CD4-positive, alpha-beta T cell treated with Interleukin-4 for 1 hour (primary cell): ENCODE results near the gene UNC93B1.

Experiments
- DNase-seq, 2 donors: peaks; one replicate each; pipeline ENCODE4 v3.0.0-alpha.2; 2020 to 2022

Gene UNC93B1

DNA sequence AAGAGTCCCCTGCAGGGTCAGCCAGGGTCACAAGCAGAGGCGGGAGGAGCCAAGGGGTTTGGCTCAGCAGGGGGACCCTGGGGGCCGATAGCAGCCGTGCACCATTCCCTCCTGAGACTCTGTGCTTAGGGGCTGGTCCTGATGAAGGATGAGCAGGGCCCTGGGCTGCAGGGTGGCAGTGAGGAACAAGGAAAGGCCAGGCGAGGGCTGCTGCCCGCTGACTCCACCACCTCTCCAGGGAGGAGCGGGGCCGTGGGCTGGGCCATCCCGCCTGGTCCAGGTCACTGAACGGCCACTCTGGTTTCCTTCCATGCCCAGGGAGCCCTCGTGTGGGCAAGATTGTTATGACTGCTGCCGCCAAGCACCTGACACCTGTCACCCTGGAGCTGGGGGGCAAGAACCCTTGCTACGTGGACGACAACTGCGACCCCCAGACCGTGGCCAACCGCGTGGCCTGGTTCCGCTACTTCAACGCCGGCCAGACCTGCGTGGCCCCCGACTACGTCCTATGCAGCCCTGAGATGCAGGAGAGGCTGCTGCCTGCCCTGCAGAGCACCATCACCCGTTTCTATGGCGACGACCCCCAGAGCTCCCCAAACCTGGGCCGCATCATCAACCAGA, 17.4 kb upstream of the UNC93B1 start:
- no peak for DNase-seq

DNA sequence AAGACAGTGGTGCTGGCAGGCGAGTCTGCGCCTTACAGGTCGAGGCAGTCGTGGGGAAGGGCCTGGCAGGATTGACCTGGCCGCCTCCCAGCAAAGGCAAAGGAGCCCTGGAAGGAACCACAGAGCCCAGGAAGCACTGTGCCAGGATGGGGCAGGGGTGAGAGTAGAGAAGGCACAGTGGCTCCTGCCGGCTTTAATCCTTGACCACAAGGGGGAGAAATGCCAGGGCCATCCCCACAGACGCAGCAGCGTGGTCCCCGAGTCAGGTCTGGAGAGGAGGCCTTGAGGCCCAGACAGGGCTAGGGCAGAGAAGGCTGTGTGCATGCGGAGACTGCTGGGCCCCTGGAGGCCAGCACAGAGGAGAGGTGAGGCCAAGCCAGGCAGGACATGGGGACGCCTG, 16.7 kb upstream of the UNC93B1 start:
- DNase-seq: no peak

- DNase-seq: no peak
These were observed 15.6 kb upstream of the UNC93B1 start for GRCh38 chr11:68019486-68019885.

DNA sequence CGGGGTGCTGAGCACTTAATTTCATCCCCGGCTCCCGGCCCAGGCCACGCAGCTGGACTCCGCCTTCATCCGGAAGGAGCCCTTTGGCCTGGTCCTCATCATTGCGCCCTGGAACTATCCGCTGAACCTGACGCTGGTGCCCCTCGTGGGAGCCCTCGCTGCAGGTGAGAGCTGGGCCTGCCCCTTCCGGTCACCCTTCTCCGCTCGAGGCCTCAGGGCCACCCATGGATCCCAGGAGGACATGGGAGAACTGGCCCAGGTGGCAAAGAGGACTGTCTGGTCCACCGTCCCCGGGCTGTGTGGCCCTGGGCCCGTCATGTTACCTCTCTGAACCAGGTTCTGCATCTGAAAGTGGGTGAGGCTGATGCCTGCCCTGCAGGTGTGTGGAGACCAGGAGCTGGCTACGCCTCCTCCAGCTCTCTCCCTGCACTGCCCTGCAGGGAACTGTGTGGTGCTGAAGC, 14.9 kb upstream of the UNC93B1 start:
- DNase-seq: no peak

GRCh38 chr11:68017980-68018729, 14.3 kb upstream of the UNC93B1 start:
- no peak for DNase-seq

DNA sequence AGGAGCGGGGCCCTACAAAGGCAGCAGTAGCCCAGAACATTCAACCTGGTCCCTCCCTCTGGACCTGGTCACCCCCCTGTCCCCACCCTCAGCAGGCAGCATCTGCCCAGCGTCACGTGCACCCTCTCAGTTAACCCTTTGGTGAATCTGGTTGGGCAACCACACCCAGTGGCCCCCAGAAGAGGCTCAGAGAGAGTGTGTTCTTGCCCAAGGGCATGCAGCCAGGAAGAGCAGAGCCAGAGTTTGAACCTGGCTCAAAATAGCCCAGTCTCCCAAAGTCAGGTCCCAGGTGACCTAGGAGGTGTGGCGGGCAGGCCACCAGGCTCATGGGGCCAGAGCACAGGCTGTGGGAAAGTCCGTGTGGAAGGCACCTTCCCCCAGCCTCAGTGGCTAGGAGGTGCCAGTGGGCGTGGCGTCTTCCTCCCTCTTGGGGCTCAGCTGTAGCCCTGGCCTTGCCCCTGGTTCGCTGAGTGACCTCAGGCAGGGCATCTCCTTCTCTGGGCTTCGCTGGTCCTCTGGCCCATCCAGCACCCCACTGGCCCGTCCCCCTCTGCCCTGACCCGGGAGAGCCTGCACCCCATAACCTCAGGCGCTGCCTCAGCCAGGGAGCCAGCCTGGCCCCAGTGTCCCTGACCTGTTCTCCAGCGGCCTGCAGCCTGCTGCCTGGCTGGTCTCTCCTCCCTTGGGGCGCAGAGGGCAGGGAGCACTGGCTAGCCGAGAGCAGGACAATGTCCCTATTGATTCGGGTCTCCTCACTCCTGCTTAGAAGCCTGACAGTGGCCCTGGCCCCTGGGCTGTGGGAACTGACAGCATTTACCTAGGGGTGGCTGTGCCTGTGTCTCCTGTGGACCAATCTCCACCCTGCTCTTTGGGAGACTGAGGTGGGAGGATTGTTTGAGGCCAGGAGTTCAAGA, 13.3 kb upstream of the UNC93B1 start:
- no peak for DNase-seq

- DNase-seq: no peak
These were observed 12.4 kb upstream of the UNC93B1 start for GRCh38 chr11:68016161-68016903.

DNA sequence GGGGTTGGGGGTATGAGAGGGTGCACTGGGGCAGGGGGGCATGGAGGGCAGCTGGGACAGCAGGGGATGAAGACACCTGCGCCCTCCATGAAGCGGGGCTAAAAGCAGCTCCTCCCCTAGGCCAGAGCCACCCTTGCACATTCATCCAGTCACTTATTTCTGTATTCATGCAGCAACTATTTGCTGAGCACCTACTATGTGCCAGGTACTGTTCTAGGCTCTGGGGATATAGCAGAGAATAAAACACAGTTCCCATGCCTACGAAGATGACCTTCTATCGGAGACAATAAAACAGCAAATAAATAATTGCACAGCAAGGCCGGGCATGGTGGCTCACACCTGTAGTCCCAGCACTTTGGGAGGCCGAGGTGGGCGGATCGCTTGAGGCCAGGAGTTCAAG, 11.6 kb upstream of the UNC93B1 start:
- DNase-seq: no peak

DNA sequence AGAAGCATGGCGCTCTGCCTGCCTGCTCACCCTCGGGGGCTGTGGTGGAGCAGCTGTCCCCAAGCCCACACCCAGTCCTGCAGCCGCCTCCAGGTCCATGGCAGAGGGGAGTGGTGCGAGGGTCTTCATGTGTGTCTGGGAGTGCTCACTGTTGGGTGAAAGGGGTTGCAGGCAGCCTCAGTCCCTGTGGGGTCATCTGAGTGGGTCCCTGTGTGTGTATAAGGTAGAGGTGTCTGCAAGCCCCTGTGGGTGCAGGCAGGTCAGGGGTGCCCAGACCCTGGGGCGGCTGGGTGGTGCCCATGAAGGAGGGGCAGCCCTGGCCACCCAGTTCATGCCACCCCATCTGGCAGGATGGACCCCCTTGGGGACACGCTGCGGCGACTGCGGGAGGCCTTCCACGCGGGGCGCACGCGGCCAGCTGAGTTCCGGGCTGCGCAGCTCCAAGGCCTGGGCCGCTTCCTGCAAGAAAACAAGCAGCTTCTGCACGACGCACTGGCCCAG, 11.1 kb upstream of the UNC93B1 start:
- no peak for DNase-seq

DNA sequence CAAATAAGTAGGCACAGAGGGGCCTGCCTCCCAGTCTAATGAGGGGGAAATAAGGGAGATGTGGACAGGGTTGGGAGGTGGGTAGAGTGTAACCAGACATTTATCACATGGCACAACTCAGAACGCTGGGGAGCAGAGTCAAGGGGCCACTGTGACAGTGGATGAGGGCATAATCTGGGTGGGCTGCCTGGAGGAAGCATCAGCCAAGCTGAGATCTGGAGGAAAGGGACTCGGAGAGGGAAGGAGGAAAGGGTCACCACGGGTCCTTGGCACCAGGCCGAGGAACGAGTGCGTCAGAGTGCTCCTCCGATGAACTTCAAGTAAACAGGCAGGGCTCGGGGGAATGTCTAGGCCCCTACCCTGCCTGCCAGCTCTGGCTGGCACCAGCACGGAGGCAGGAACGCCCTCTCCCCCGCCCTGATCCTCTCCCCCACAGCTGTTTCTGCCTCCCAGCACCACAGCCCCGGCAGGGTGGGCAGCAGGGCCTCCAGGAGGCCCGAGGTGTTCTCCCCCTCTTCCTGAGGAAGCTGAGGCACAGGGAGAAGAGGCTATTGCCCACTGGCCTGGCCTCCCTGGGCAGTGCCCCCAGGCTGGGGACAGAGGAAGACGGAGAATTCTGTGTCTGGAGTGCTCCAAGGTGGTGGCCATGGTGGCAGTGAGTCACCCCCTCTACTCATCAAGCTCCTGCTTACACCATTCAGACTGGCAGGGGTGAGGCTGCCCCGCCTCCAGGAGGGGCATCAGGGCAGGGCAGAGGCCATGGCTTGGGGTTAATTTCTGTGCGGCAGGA, 10.5 kb upstream of the UNC93B1 start:
- peak in 1 of 2 donors; percentile 33 for DNase-seq

GRCh38 chr11:68013611-68014156, 9.8 kb upstream of the UNC93B1 start:
- no peak for DNase-seq

DNA sequence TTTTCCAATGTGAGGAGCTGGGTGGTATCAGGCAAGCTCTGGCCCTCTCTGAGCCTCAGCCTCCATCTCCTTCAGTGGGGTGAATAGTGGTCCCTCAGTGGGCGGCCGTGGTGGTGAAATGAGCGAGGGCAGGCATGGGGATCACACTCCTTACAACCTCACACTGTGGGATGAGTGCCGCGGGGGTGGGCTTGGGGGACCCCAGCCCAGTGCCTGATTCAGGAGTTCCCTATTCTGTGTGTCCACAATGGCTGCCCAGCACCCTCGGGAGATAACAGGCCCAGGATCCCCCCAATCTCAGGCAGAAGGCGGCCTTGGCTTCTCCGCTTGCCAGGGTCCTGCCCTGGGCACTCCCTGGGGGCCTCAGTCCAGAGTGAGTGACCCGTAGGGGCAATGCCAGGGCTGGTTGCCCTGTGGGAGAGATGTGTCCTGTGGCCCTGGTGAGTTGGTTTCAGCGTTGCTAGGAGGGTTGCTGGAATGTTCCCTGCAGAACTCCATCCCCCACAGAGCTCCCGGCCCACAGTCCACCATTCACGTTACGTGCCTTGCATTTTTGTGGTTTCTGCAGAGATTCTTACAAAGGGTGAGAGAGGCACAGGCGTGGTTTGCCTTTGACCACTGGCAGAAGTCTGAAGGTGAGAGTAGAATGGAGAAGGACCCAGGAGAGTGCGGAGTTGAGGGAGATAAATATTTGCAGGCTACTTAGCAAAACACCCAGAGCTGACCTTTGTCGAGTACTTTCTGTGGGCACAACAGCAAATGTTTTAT, 9.1 kb upstream of the UNC93B1 start:
- no peak for DNase-seq

DNA sequence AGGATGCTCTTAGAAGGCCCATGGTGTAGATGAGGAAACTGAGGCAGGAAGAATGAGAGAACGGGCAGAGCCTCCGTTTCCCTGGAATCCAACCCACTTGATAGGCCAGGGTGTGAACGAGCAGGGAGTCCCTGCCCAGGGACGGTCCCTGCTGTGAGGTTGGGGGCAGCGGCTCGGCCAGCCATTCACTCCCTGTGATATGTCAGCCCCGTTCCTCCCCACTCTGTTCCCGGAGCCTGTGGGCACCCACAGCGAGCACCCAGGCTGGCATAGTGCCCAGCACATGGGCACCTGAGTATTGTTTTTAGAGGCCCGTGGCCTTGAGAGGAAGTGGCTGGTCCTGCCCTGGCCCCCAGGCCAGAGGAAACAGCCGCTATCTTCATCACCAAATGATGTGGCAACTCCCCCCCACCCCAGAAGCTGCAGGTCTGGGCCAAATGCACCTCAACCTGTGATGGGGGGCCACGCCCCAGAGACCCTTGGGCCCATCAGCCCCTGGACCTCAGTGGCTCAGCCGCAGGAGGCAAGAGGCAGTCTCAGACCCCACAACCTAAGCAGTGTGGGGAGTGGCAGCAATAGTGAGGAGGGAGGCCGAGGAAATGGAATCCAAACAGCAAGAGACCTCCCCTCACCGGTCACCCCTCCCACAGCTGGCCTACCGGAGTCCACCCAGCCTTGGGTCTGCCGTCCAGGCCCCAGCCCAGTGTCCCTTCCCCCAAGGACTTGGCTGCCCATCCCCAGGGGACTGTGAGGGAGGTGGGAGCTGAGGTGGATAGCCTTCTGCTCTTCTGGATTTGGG, 8.3 kb upstream of the UNC93B1 start:
- no peak for DNase-seq

GRCh38 chr11:68011051-68011943, 7.4 kb upstream of the UNC93B1 start:
- DNase-seq: no peak

DNA sequence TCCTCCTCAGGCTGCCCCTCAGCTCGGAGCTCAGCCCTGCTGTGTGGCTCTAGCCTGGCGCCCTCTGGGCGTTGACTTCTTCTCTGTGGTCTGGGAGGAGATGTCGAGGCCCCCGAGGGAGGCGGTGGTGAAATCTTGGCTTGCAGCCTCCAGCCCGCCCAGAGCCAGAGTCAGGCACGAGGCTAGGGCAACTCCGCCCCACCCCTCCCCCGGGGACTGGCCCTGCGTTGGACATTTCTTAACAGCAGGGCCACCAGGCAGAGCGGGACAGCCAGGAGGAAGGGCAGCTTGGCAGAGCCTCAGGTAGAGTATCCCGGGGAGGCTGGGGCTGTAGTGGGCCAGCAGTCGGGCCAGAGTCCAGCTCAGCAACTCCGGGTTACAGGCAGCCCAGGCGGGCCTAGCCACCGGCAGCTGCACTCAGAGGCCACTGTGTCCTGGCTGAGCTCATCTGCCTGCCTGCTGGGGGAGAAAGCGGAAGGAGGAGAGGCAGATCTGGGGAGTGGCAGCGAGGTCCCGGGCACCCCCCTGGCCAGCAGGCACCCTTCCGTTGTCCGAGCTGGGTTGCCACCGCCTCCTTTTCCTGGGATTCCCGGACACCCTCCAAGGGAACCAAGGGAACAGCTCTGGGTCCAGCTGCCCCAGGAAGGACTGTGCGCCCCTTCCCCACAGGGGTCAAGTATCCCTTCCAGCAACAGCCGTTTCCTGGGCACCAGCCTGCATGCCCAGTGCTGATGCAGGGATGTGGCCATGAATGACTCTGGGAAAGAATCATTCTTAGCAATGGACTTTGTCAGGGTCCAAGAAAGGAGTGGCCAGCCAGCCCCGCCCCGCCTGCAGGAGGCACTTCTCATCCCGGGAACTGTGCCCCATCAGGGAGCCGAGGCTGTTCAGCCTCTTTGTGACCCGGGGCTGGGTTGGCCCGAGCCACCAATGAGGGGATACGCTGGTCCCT, 6.5 kb upstream of the UNC93B1 start, which contains the start of gene ALDH3B1:
Gene ALDH3B1, plus strand, starts transcription at position 238 of the 952 bp plus-strand sequence. CDS start 4,971 bp downstream, outside the sequence.
- peak in 1 of 2 donors; percentile 69 for DNase-seq

DNA sequence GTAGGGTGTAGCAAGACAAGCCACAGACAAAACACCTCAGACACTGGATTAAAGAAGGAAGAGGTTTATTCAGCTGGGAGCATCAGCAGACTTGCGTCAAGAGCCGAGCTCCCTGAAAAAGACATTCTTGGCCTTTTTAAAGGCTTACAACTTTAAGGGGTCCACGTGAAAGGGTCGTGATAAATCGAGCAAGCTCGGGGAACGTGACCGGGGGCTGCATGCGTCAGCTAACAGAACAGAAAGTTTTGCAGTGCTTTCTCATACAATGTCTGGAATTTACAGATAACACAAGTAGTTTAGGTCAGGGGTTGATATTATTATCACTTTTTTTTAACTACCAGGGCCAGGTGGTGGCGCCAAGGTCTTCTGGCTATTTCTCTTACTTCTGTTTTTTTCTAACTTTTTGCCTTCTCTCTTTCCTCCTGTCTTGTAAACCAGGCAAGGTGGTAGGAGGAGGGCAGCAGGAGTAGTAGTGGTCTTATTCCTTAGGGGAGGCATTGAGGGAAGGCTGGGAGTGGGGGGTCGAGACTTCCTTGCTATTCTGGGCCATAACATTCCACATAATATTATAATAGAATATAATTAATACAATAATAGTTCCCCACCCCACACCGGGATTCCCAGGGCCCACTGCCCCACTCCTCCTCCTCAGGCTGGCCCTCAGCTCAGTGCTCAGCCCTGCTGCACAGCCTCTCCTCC, 5.6 kb upstream of the UNC93B1 start:
- peak in 1 of 2 donors; percentile 35 for DNase-seq
